Endothelial cell of umbilical vein (primary cell): ENCODE measurements around the gene PTPRCAP. TPM values are rescaled to one million over a fixed set of nuclear protein-coding genes. Genes with fewer than 3 reads are reported as not detected.

Experiments
- BruUV-seq: library from RNA; stranded (reverse); fragments of 400-500 nt; replicated peaks from 2 replicates; lab custom pipeline; 2021; lab: Mats Ljungman, UMichigan
- CTCF ChIA-PET: fragments of 300-600, 350-600 bp; sonication (Branson Sonifier 250); formaldehyde crosslinking; loops from one replicate; lab custom pipeline; 2021; ENCODE audit warnings: antibody characterized with exemption, inconsistent platforms; lab: Charles Lee
- POLR2A ChIA-PET: fragments of 300-600, 350-600 bp; sonication (Branson Sonifier 250); formaldehyde crosslinking; loops from one replicate; lab custom pipeline; 2021; ENCODE audit warnings: antibody characterized with exemption, inconsistent platforms; lab: Charles Lee
- DNase-seq: peaks from one replicate; pipeline ENCODE4 v3.0.0-alpha.2; 2011; ENCODE audit warnings: low read depth, low spot score
- FAIRE-seq: peaks from 2 replicates; lab custom pipeline; 2011; peaks lifted over from hg19 to GRCh38; lab: Jason Lieb, UNC
- H2AFZ ChIP-seq: 2 replicates; pipeline ENCODE4 v1.6.0; 2012; ENCODE audit warnings: low read depth, low read length, control low read depth, inconsistent platforms
- H3K27ac ChIP-seq: 2 replicates; pipeline ENCODE4 v1.5.1; 2011; ENCODE audit warnings: low read depth, mild to moderate bottlenecking, control low read depth, low read length, moderate library complexity; ENCODE audit not compliant: insufficient read depth
- H3K27me3 ChIP-seq, 2 experiments: 2 replicates each; pipeline versions ENCODE4 v1.6.0 to v1.6.1; 2011; ENCODE audit warnings: low read length in 2 of 2, mixed read lengths in 1 of 2; ENCODE audit not compliant: control insufficient read depth in 2 of 2, insufficient read depth in 2 of 2
- H3K36me3 ChIP-seq, 2 experiments: 2 replicates in 1 of 2; 3 replicates in 1 of 2; pipeline ENCODE4 v1.5.1; 2011; ENCODE audit warnings: low read length in 2 of 2, mild to moderate bottlenecking in 1 of 2, moderate library complexity in 1 of 2; ENCODE audit not compliant: control insufficient read depth in 2 of 2, insufficient read depth in 2 of 2; ENCODE audit errors: extremely low read depth in 1 of 2
- H3K4me1 ChIP-seq: 3 replicates; pipeline ENCODE4 v1.5.1; 2011; ENCODE audit warnings: mild to moderate bottlenecking, low read length; ENCODE audit not compliant: control insufficient read depth, insufficient read depth; ENCODE audit errors: extremely low read depth
- H3K4me2 ChIP-seq: 2 replicates; pipeline ENCODE4 v1.6.1; 2011; ENCODE audit warnings: low read length, control low read depth, mixed read lengths; ENCODE audit not compliant: insufficient read depth
- H3K4me3 ChIP-seq, 3 experiments: fragments of 200-600 bp in 1 of 3; sonication (generic), shearing (Covaris generic) in 1 of 3; replicated peaks in 1 of 3; 2 replicates each; pipeline ENCODE4 v1.5.1; 2011 to 2016; ENCODE audit warnings: control low read depth in 3 of 3, low read length in 3 of 3, mild to moderate bottlenecking in 2 of 3, inconsistent platforms in 1 of 3, low read depth in 1 of 3, moderate library complexity in 1 of 3; ENCODE audit not compliant: insufficient read depth in 1 of 3
- H3K79me2 ChIP-seq: 2 replicates; pipeline ENCODE4 v1.6.0; 2012; ENCODE audit warnings: low read length, inconsistent platforms; ENCODE audit not compliant: control insufficient read depth, insufficient read depth
- H3K9ac ChIP-seq: replicated peaks from 2 replicates; pipeline ENCODE3; 2011; ENCODE audit warnings: low read length, control low read depth; ENCODE audit not compliant: insufficient read depth; ENCODE audit errors: extremely low read depth
- H3K9me1 ChIP-seq: replicated peaks from 3 replicates; pipeline ENCODE4 v1.6.0; 2011; ENCODE audit warnings: mild to moderate bottlenecking, low read length; ENCODE audit not compliant: control insufficient read depth, insufficient read depth; ENCODE audit errors: extremely low read depth
- H3K9me3 ChIP-seq: replicated peaks from 2 replicates; pipeline ENCODE4 v1.5.1; 2012; ENCODE audit warnings: low read length, inconsistent platforms; ENCODE audit not compliant: control insufficient read depth, insufficient read depth
- H4K20me1 ChIP-seq: replicated peaks from 2 replicates; pipeline ENCODE3; 2011; ENCODE audit warnings: mild to moderate bottlenecking, low read length; ENCODE audit not compliant: control insufficient read depth, insufficient read depth; ENCODE audit errors: extremely low read depth
- CTCF ChIP-seq, 2 donors: IDR thresholded peaks; 1 replicate in 1 of 2; 2 replicates in 1 of 2; pipeline ENCODE4 v1.5.1; 2011; ENCODE audit warnings: low read length in 2 of 2, mild to moderate bottlenecking in 2 of 2, moderate library complexity in 2 of 2, control low read depth in 1 of 2, inconsistent platforms in 1 of 2, low read depth in 1 of 2; ENCODE audit not compliant: insufficient read depth in 1 of 2; ENCODE audit errors: extremely low read depth in 1 of 2
- EZH2 ChIP-seq: IDR thresholded peaks from 2 replicates; pipeline ENCODE4 v1.6.1; 2012; ENCODE audit warnings: borderline replicate concordance, low read depth, mild to moderate bottlenecking, moderate library complexity, low read length, inconsistent platforms; ENCODE audit not compliant: severe bottlenecking
- FOS ChIP-seq: IDR thresholded peaks from 2 replicates; pipeline ENCODE4 v1.6.1; 2011; ENCODE audit warnings: mild to moderate bottlenecking, low read length, moderate library complexity, borderline replicate concordance; ENCODE audit not compliant: insufficient read depth
- GATA2 ChIP-seq: IDR thresholded peaks from 2 replicates; pipeline ENCODE4 v1.7.0; 2011; ENCODE audit warnings: low read depth, mild to moderate bottlenecking, moderate library complexity, mixed read lengths, low read length; ENCODE audit not compliant: insufficient read length, insufficient read depth
- JUN ChIP-seq: IDR thresholded peaks from 2 replicates; pipeline ENCODE4 v1.6.1; 2011; ENCODE audit warnings: borderline replicate concordance, low read depth; ENCODE audit not compliant: insufficient read length, insufficient read depth
- MAX ChIP-seq: IDR thresholded peaks from 2 replicates; pipeline ENCODE4 v1.6.1; 2011; ENCODE audit not compliant: insufficient read depth, insufficient read length
- MYC ChIP-seq: IDR thresholded peaks from one replicate; pipeline ENCODE4 v1.6.1; 2011; ENCODE audit warnings: mild to moderate bottlenecking, low read depth, low read length
- POLR2A ChIP-seq: IDR thresholded peaks from 2 replicates; pipeline ENCODE4 v1.6.1; 2012; ENCODE audit warnings: low read depth, mild to moderate bottlenecking, control low read depth, low read length
- POLR2AphosphoS5 ChIP-seq: IDR thresholded peaks from 2 replicates; pipeline ENCODE4 v1.6.1; 2012; ENCODE audit warnings: low read depth, mild to moderate bottlenecking, control low read depth, low read length, moderate library complexity; ENCODE audit not compliant: insufficient read depth
- dilution Hi-C: fragments of 300-500 bp; cut with MboI; formaldehyde crosslinking; loops from one replicate; pipeline ENCODE4 v1.15.0; 2019; ENCODE audit warnings: low sequenced_read_pairs; ENCODE audit not compliant: extremely low pct_ligation_motif_present
- intact Hi-C: fragments of 100-400 bp; cut with micrococcal nuclease; formaldehyde crosslinking; loops from one replicate; pipeline ENCODE4 v1.10.0; 2022
- polyA plus RNA-seq, 4 experiments: library from polyadenylated mRNA; depleted of rRNA in 3 of 4; stranded (reverse) in 3 of 4; unstranded in 1 of 4; fragments of >200 nt; gene quantifications; 2 replicates each; pipeline versions ENCODE4 v1.2.1 to v1.2.3, GENCODE V29; 2011 to 2012; ENCODE audit warnings: missing spikeins in 1 of 4
- total RNA-seq: library from RNA; stranded (reverse); gene quantifications from 2 replicates; pipeline ENCODE4 v1.2.3, GENCODE V29; 2021

Gene PTPRCAP
- total and polyA plus RNA-seq, 2 donors (not counting 3 experiments of a cell fraction or from before 2014, with no cell fraction given): 3.6 TPM; not detected in 1

GRCh38 chr11:67413266-67413849 is 24.1 kb downstream of the PTPRCAP start:
- no peaks in the 10 kb centered on the region for H3K9me3 ChIP-seq
- ChIA-PET POLR2A (no interaction called here), CTCF (interaction anchor here (0.8 to 3.7 kb wide), 3 partner anchors 12 to 62 kb away, joined by 3 to 22 read pairs (median 3); partner anchors contain the start of gene PPP1CA)
- no peaks in the 10 kb centered on the region for H3K4me1 ChIP-seq
- TF ChIP-seq MAX (no peak), FOS (no peak), EZH2 (no peak), CTCF (IDR thresholded peaks at IDR 0.05; ENCODE audit: extremely low read depth in 1 of 2, insufficient read depth in 1 of 2, low read depth in 1 of 2, low read length in 2 of 2) (no peak), MYC (no peak), GATA2 (no peak), JUN (no peak), POLR2AphosphoS5 (no peak), POLR2A (no peak)
- H3K27ac ChIP-seq: no peak overlapping the region
- no peaks in the 10 kb centered on the region for H3K9me1 ChIP-seq
- H2AFZ ChIP-seq: no peak overlapping the region
- H4K20me1 ChIP-seq: no peaks in the 10 kb centered on the region
- H3K27me3 ChIP-seq: peaks cover 0 to 13% of the 10 kb centered on the region in 2 experiments
- H3K4me2 ChIP-seq: no peak overlapping the region
- dilution Hi-C loops: no loop called here
- intact Hi-C loops: no loop called here
- no TSS peak for BruUV-seq
- H3K9ac ChIP-seq: no peak overlapping the region
- FAIRE-seq (no peak), DNase-seq (no peak)
- H3K79me2 ChIP-seq: no peaks in the 10 kb centered on the region
- no peak overlapping the region for H3K4me3 ChIP-seq
- no peaks in the 10 kb centered on the region for H3K36me3 ChIP-seq
